Peyer's patch (tissue), 4 donors: ENCODE data around the gene CCNG1.

Experiments
- POLR2A ChIP-seq, 2 donors: fragments of 450-650 bp; IDR thresholded peaks; one replicate each; pipeline ENCODE4 v1.5.1; 2017; ENCODE audit warnings: antibody characterized with exemption in 2 of 2, mild to moderate bottlenecking in 2 of 2, moderate library complexity in 2 of 2
- TF ChIP-seq, protein P1 (sequence below), 6 experiments: fragments of 450-650 bp in 4 of 6; fragments of 200-600 bp in 2 of 6; sonication (generic) in 1 of 6; IDR thresholded peaks; one replicate each; pipeline ENCODE4 v1.5.1; 2017 to 2019; ENCODE audit warnings: antibody characterized with exemption in 6 of 6, mild to moderate bottlenecking in 3 of 6, moderate library complexity in 1 of 6

DNA sequence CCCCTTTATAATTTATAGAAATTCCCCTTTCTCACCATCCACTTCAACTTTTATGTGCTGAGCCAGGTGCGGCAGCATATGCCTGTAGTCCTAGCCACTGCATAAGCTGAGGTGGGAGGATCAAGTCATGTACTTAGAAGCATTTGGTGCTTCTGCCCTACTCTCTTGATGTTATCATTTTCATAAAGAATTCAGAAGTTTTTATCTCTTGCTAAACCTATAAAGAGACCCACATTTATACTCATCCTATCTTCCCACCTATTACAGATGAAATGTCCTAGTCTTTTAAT lies 41.5 kb downstream of the CCNG1 start:
- TF ChIP-seq, protein P1, sequence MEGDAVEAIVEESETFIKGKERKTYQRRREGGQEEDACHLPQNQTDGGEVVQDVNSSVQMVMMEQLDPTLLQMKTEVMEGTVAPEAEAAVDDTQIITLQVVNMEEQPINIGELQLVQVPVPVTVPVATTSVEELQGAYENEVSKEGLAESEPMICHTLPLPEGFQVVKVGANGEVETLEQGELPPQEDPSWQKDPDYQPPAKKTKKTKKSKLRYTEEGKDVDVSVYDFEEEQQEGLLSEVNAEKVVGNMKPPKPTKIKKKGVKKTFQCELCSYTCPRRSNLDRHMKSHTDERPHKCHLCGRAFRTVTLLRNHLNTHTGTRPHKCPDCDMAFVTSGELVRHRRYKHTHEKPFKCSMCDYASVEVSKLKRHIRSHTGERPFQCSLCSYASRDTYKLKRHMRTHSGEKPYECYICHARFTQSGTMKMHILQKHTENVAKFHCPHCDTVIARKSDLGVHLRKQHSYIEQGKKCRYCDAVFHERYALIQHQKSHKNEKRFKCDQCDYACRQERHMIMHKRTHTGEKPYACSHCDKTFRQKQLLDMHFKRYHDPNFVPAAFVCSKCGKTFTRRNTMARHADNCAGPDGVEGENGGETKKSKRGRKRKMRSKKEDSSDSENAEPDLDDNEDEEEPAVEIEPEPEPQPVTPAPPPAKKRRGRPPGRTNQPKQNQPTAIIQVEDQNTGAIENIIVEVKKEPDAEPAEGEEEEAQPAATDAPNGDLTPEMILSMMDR (IDR thresholded peaks at IDR 0.05): no peak
- TF ChIP-seq POLR2A (IDR thresholded peaks at IDR 0.05): no peak
